Activated B cell treated with CpG ODN at 0.5 μM for 24 hours (primary cell): ENCODE results near the gene SRSF7. TPM values are rescaled to one million over a fixed set of nuclear protein-coding genes. Genes with fewer than 3 reads are reported as not detected.

Experiments
- ATAC-seq: fragments of 200-7000 bp; cut with Tn5 transposase; one replicate; pipeline ENCODE4 v1.10.0; 2021; ENCODE audit warnings: low read depth, mild to moderate bottlenecking, moderate library complexity
- CTCF ChIA-PET: fragments of 350-600 bp; sonication (Branson Sonifier 250); formaldehyde crosslinking; loops from one replicate; lab custom pipeline; 2021; ENCODE audit warnings: antibody characterized with exemption; lab: Charles Lee
- POLR2A ChIA-PET: fragments of 350-600 bp; sonication (Branson Sonifier 250); formaldehyde crosslinking; loops from one replicate; lab custom pipeline; 2021; ENCODE audit warnings: antibody characterized with exemption; lab: Charles Lee
- DNase-seq: peaks from one replicate; pipeline ENCODE4 v3.0.0; 2022
- H3K27ac Mint-ChIP-seq: one replicate; pipeline ENCODE4 v1.8.0; 2020; ENCODE audit warnings: mixed read lengths
- H3K27me3 Mint-ChIP-seq: one replicate; pipeline ENCODE4 v1.8.0; 2021; ENCODE audit warnings: mixed read lengths
- H3K36me3 Mint-ChIP-seq: one replicate; pipeline ENCODE4 v1.8.0; 2021; ENCODE audit warnings: low read depth, mixed read lengths
- H3K4me1 Mint-ChIP-seq: one replicate; pipeline ENCODE4 v1.8.0; 2021; ENCODE audit warnings: mixed read lengths
- H3K4me3 Mint-ChIP-seq: one replicate; pipeline ENCODE4 v1.8.0; 2020; ENCODE audit warnings: mild to moderate bottlenecking, mixed read lengths
- H3K9me3 Mint-ChIP-seq: one replicate; pipeline ENCODE4 v1.8.0; 2020; ENCODE audit warnings: mixed read lengths
- CTCF ChIP-seq: fragments of 200-600 bp; IDR thresholded peaks from one replicate; pipeline ENCODE4 v1.8.0; 2022; ENCODE audit warnings: antibody characterized with exemption, mild to moderate bottlenecking
- intact Hi-C: fragments of 100-400 bp; cut with micrococcal nuclease; formaldehyde crosslinking; loops from one replicate; pipeline ENCODE4 v1.15.1; 2024
- total RNA-seq: library from RNA; stranded (reverse); gene quantifications from 2 replicates; pipeline ENCODE4 v1.2.3, GENCODE V29; 2022

The SRSF7 gene
- total RNA-seq, 1 donor from 2014 or later: 247 TPM

GRCh38 chr2:38744399-38744780, 6.8 kb downstream of the SRSF7 start:
- H3K9me3 Mint-ChIP-seq: no peaks in the 10 kb centered on the region
- intact Hi-C loops: loop anchor here (5.0 kb wide), 2 partner anchors 33 to 762 kb away; partner anchors contain the start of gene GEMIN6
- H3K36me3 Mint-ChIP-seq: peaks cover 84% of the 10 kb centered on the region
- no peaks in the 10 kb centered on the region for H3K27me3 Mint-ChIP-seq
- POLR2A ChIA-PET: interaction anchor here (0.7 to 1.0 kb wide), 3 partner anchors 148 to 211 kb away, joined by 3 to 6 read pairs (median 4); no protein-coding TSS in a partner anchor
- no peak for DNase-seq
- TF ChIP-seq CTCF: no peak
- H3K4me3 Mint-ChIP-seq: no peak overlapping the region
- H3K4me1 Mint-ChIP-seq: peaks cover 60% of the 10 kb centered on the region
- no peak for ATAC-seq
- CTCF ChIA-PET: interaction anchor here (0.6 to 9.0 kb wide), 4 partner anchors 141 to 209 kb away, joined by 3 to 75 read pairs (median 4); no protein-coding TSS in a partner anchor
- H3K27ac Mint-ChIP-seq: no peak overlapping the region

GRCh38 chr2:38743672-38744398, 7.3 kb downstream of the SRSF7 start:
- CTCF ChIA-PET: interaction anchor here (0.6 to 9.0 kb wide), 7 partner anchors 12 to 209 kb away, joined by 3 to 75 read pairs (median 3); no protein-coding TSS in a partner anchor
- TF ChIP-seq CTCF: no peak
- Mint-ChIP-seq H3K27ac (no peak overlapping the region), H3K9me3 (no peaks in the 10 kb centered on the region), H3K4me3 (no peak overlapping the region), H3K4me1 (peaks cover 56% of the 10 kb centered on the region), H3K36me3 (peaks cover 85% of the 10 kb centered on the region), H3K27me3 (no peaks in the 10 kb centered on the region)
- intact Hi-C loops: loop anchor here (5.0 kb wide), 2 partner anchors 33 to 762 kb away; partner anchors contain the start of gene GEMIN6
- DNase-seq (no peak), ATAC-seq (no peak)
- POLR2A ChIA-PET: interaction anchor here (0.7 to 3.8 kb wide), 6 partner anchors 7 to 211 kb away, joined by 3 to 38 read pairs (median 4); partner anchors contain the start of genes GEMIN6 and SRSF7

GRCh38 chr2:38742797-38743559, 8.2 kb downstream of the SRSF7 start:
- intact Hi-C loops: loop anchor here (5.0 kb wide), 2 partner anchors 34 to 761 kb away; partner anchors contain the start of gene GEMIN6
- no peak for ATAC-seq
- POLR2A ChIA-PET: interaction anchor here (0.6 to 3.8 kb wide), 6 partner anchors 8 to 210 kb away, joined by 3 to 38 read pairs (median 3); partner anchors contain the start of genes GEMIN6, HNRNPLL and SRSF7
- CTCF ChIA-PET: interaction anchor here (0.6 to 9.0 kb wide), 5 partner anchors 12 to 208 kb away, joined by 3 to 75 read pairs (median 3); no protein-coding TSS in a partner anchor
- H3K9me3 Mint-ChIP-seq: no peaks in the 10 kb centered on the region
- TF ChIP-seq CTCF: no peak
- no peak overlapping the region for H3K4me3 Mint-ChIP-seq
- DNase-seq: no peak
- H3K27ac Mint-ChIP-seq: no peak overlapping the region
- no peaks in the 10 kb centered on the region for H3K27me3 Mint-ChIP-seq
- H3K4me1 Mint-ChIP-seq: peaks cover 47% of the 10 kb centered on the region
- H3K36me3 Mint-ChIP-seq: peaks cover 85% of the 10 kb centered on the region

- Mint-ChIP-seq H3K4me3 (no peak overlapping the region), H3K9me3 (no peaks in the 10 kb centered on the region), H3K4me1 (peaks cover 29% of the 10 kb centered on the region), H3K27me3 (no peaks in the 10 kb centered on the region), H3K36me3 (peaks cover 84% of the 10 kb centered on the region), H3K27ac (peak overlapping the region; percentile 61)
- no peak for TF ChIP-seq CTCF
- POLR2A ChIA-PET: interaction anchor here (0.7 to 3.8 kb wide), 2 partner anchors 10 to 172 kb away, joined by 8 to 38 read pairs; partner anchors contain the start of gene SRSF7
- intact Hi-C loops: loop anchor here (1.0 to 5.0 kb wide), 5 partner anchors 36 to 759 kb away; partner anchors contain the start of gene GEMIN6
- ATAC-seq: peak; percentile 18
- CTCF ChIA-PET: interaction anchor here (0.7 to 9.0 kb wide), 9 partner anchors 10 to 426 kb away, joined by 3 to 75 read pairs (median 4); partner anchors contain the start of gene ATL2
- no peak for DNase-seq
Observed at GRCh38 chr2:38740851-38741731, 10.1 kb downstream of the SRSF7 start.
